Erythroblast (primary cell): ENCODE results near the gene SMIM38.

Experiments used
- GATA1 ChIP-seq: IDR thresholded peaks from 2 replicates; pipeline ENCODE4 v1.6.1; 2011; ENCODE audit warnings: low read depth, mild to moderate bottlenecking, control low read depth, low read length, moderate library complexity
- POLR2A ChIP-seq: IDR thresholded peaks from 2 replicates; pipeline ENCODE4 v1.6.1; 2011; ENCODE audit warnings: mild to moderate bottlenecking, low read length

DNA sequence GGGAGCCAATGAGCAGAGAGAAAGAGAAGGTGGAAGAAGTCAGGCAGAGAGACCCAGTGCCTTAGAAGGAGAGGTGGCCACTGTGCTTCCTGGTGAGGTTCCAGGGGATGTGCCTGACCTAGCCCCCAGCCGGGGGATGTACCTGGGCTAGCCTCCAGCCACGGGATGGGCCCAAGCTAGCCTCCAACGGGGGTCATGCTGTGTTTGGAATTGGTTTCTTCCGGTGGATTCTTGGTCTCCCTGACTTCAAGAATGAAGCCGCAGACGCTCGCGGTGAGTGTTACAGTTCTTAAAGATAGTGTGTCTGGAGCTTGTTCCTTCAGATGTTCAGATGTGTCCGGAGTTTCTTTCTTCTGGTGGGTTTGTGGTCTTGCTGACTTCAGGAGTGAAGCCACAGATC is 6.9 kb upstream of the SMIM38 start:
- TF ChIP-seq POLR2A (no peak), GATA1 (no peak)
